ENCODE results near the gene UST.
A peak's percentile ranks its signal among the peaks of the same experiment; 100 is the strongest.
"Not testable (repeated sequence)": the region's sequence is repeated elsewhere in the genome, so short reads cannot be mapped to it uniquely, and the experiment has no call there.

Gene UST

DNA sequence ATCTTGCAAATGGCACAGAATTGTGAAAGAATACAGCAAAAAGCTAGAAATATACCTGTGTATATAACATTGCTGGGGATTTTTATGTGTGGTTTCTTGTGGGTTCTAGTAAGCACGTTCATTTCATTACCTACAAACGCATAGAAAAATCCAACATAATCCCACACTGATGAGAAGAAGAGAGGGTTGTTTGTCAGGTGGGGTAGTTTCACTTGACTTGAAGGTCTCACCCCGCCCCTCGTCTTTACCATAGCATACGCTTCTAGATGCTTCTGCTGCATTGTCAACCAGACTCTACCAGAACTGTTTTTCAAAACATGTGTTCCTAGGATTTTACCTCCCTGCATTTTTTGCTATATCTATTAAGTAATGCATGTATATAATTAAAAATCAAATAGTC lies 286.6 kb downstream of the UST start:
- Histone ChIP-seq H3K4me2 (peak overlapping the region; percentile 76), H2AFZ (ENCODE audit: low read depth) (peak overlapping the region; percentile 58; the same call in 1 of the 2 replicates), H4K20me1 (ENCODE audit: insufficient read depth) (no peaks in the 10 kb centered on the region), H3K4me3 (IDR thresholded peaks at IDR 0.05; ENCODE audit: insufficient read depth, low read depth, low read length) (no peak overlapping the region), H3K79me2 (ENCODE audit: insufficient read depth, low read depth) (no peaks in the 10 kb centered on the region), H3K27me3 (ENCODE audit: insufficient read depth, low read depth) (no peaks in the 10 kb centered on the region), H3K4me1 (ENCODE audit: low read depth, poor library complexity, severe bottlenecking) (peaks cover 52% of the 10 kb centered on the region), H3K36me3 (ENCODE audit: insufficient read depth) (no peaks in the 10 kb centered on the region), H3K9ac (peak overlapping the region; percentile 38; the same call in 1 of the 2 replicates), H3K27ac (peak overlapping the region; percentile 81)
- TF ChIP-seq, protein P1, sequence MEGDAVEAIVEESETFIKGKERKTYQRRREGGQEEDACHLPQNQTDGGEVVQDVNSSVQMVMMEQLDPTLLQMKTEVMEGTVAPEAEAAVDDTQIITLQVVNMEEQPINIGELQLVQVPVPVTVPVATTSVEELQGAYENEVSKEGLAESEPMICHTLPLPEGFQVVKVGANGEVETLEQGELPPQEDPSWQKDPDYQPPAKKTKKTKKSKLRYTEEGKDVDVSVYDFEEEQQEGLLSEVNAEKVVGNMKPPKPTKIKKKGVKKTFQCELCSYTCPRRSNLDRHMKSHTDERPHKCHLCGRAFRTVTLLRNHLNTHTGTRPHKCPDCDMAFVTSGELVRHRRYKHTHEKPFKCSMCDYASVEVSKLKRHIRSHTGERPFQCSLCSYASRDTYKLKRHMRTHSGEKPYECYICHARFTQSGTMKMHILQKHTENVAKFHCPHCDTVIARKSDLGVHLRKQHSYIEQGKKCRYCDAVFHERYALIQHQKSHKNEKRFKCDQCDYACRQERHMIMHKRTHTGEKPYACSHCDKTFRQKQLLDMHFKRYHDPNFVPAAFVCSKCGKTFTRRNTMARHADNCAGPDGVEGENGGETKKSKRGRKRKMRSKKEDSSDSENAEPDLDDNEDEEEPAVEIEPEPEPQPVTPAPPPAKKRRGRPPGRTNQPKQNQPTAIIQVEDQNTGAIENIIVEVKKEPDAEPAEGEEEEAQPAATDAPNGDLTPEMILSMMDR (conservative IDR thresholded peaks at IDR 0.05; ENCODE audit: low read depth, low read length) = no peak

DNA sequence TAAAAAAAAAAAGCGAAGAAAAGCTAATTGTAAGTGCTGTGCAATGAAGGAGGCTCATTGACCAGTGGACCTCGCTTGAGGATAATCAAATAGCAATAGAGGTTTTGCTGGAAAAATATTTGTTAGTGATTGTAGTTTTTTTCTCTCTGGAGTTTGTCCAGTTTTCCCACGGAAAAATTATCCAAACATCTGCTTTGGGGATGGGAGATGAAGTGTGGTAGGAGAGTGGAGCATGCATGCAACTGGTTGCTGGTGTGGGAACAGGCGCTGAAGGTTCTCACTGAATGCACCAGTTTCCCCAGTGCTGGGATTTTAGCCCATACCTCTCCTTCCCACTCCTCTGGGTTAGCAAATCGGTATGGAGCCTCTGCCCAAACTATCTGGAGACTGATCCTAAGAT lies 288.9 kb downstream of the UST start:
- no peak overlapping the region for H3K27ac ChIP-seq
- no peak overlapping the region for H2AFZ ChIP-seq (ENCODE audit: low read depth)
- H3K4me3 ChIP-seq (IDR thresholded peaks at IDR 0.05; ENCODE audit: insufficient read depth, low read depth, low read length) = no peak overlapping the region
- H3K4me2 ChIP-seq = no peak overlapping the region
- TF ChIP-seq, protein P1 (conservative IDR thresholded peaks at IDR 0.05; ENCODE audit: low read depth, low read length) = no peak
- no peaks in the 10 kb centered on the region for H3K79me2 ChIP-seq (ENCODE audit: insufficient read depth, low read depth)
- peaks cover 41% of the 10 kb centered on the region for H3K4me1 ChIP-seq (ENCODE audit: low read depth, poor library complexity, severe bottlenecking)
- H4K20me1 ChIP-seq (ENCODE audit: insufficient read depth) = no peaks in the 10 kb centered on the region
- no peak overlapping the region for H3K9ac ChIP-seq
- H3K36me3 ChIP-seq (ENCODE audit: insufficient read depth) = no peaks in the 10 kb centered on the region
- H3K27me3 ChIP-seq (ENCODE audit: insufficient read depth, low read depth) = no peaks in the 10 kb centered on the region

DNA sequence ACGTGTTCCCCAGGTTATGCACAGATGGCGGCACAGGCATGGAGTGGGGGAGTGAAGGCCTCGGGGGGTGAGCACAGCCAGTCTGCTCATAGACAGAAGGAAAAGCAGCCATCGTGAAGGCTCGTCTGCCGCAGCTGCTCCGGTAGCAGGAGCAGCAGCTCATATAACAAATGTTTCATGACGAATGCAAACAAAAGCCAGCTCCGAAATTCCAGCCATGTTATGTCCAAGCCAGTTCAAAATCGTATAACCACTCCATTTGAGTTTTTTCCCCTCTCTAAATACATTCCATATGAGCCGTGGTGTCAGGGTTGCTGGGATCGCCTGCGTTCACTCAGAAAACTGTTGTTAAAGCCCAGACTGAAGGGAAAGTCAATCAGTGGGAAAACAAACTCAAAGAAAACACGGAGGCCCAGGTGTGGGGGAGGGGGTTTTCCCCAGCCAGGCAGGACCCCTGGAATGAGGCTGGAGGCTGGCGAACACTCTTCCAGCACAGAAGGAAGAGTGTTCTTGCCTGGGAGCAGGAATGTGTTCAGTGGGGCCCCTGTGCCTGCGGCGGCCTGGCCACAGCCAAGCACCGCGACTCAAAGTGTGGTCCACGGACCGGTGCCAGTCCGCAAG lies 290.3 kb downstream of the UST start:
- H3K4me3 ChIP-seq (IDR thresholded peaks at IDR 0.05; ENCODE audit: insufficient read depth, low read depth, low read length) = no peak overlapping the region
- no peaks in the 10 kb centered on the region for H4K20me1 ChIP-seq (ENCODE audit: insufficient read depth)
- H3K79me2 ChIP-seq (ENCODE audit: insufficient read depth, low read depth) = no peaks in the 10 kb centered on the region
- H3K27me3 ChIP-seq (ENCODE audit: insufficient read depth, low read depth) = no peaks in the 10 kb centered on the region
- H3K4me1 ChIP-seq (ENCODE audit: low read depth, poor library complexity, severe bottlenecking) = peaks cover 32% of the 10 kb centered on the region
- H3K27ac ChIP-seq = no peak overlapping the region
- H3K36me3 ChIP-seq (ENCODE audit: insufficient read depth) = no peaks in the 10 kb centered on the region
- TF ChIP-seq, protein P1 (conservative IDR thresholded peaks at IDR 0.05; ENCODE audit: low read depth, low read length) = no peak
- H3K9ac ChIP-seq = no peak overlapping the region
- H2AFZ ChIP-seq (ENCODE audit: low read depth) = no peak overlapping the region
- H3K4me2 ChIP-seq = no peak overlapping the region

DNA sequence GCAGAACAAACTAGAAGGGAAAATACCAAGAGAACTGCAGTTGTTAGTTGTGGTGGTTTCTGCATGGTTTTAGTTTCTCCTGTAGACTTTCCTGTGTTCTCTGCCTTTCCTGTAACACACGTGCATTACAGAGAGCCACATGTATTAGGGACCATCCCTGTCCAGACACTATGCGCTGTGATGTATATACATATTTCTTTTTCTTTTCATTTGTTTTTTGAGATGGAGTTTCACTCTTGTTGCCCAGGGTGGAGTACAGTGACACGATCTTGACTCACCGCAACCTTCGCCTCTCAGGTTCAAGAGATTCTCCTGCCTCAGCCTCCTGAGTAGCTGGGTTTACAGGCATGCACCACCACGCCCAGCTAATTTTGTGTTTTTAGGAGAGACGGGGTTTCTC lies 292.2 kb downstream of the UST start:
- not testable (repeated sequence) for H3K79me2 ChIP-seq (ENCODE audit: insufficient read depth, low read depth); H3K9ac ChIP-seq; H2AFZ ChIP-seq (ENCODE audit: low read depth); H4K20me1 ChIP-seq (ENCODE audit: insufficient read depth); H3K4me2 ChIP-seq; H3K36me3 ChIP-seq (ENCODE audit: insufficient read depth); H3K27ac ChIP-seq; H3K4me3 ChIP-seq (IDR thresholded peaks at IDR 0.05; ENCODE audit: insufficient read depth, low read depth, low read length); H3K27me3 ChIP-seq (ENCODE audit: insufficient read depth, low read depth)
- peaks cover 13% of the 10 kb centered on the region for H3K4me1 ChIP-seq (ENCODE audit: low read depth, poor library complexity, severe bottlenecking)

DNA sequence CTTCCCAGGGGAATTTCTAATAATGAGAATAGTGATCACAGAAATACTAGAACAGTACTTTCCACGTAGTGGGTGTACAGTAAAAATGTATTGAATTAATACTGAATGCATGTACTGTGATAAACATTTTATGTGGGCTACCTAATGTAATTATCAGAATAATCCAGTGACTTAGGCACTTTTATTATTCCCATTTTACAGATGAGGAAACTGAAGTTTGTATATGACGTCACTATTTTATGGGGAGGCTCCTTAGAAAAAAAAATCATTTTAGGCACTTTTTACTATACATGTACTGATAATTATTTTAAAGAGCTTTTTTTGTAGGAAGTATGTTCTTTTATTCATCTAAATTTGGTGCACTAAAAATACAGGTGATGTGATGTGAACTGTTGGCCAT lies 295.1 kb downstream of the UST start:
- no peak overlapping the region for H3K27ac ChIP-seq
- no peaks in the 10 kb centered on the region for H3K79me2 ChIP-seq (ENCODE audit: insufficient read depth, low read depth)
- no peak overlapping the region for H3K4me2 ChIP-seq
- TF ChIP-seq, protein P1 (conservative IDR thresholded peaks at IDR 0.05; ENCODE audit: low read depth, low read length) = no peak
- H3K36me3 ChIP-seq (ENCODE audit: insufficient read depth) = no peaks in the 10 kb centered on the region
- H2AFZ ChIP-seq (ENCODE audit: low read depth) = no peak overlapping the region
- no peaks in the 10 kb centered on the region for H3K27me3 ChIP-seq (ENCODE audit: insufficient read depth, low read depth)
- H3K4me3 ChIP-seq (IDR thresholded peaks at IDR 0.05; ENCODE audit: insufficient read depth, low read depth, low read length) = no peak overlapping the region
- peaks cover 6% of the 10 kb centered on the region for H3K4me1 ChIP-seq (ENCODE audit: low read depth, poor library complexity, severe bottlenecking)
- no peaks in the 10 kb centered on the region for H4K20me1 ChIP-seq (ENCODE audit: insufficient read depth)
- H3K9ac ChIP-seq = no peak overlapping the region

All from KMS-11 (cell line).